GM18508 (cell line): ENCODE results near the gene BATF2.
"Not testable (repeated sequence)": the region's sequence is repeated elsewhere in the genome, so short reads cannot be mapped to it uniquely, and the experiment has no call there.

Source experiments
- ATAC-seq: cut with Tn5 transposase; IDR thresholded peaks from one replicate; pipeline ENCODE4 v1.9.1; 2021; ENCODE audit warnings: moderate number of reproducible peaks; ENCODE audit not compliant: insufficient read depth, unreplicated experiment

BATF2 gene

DNA sequence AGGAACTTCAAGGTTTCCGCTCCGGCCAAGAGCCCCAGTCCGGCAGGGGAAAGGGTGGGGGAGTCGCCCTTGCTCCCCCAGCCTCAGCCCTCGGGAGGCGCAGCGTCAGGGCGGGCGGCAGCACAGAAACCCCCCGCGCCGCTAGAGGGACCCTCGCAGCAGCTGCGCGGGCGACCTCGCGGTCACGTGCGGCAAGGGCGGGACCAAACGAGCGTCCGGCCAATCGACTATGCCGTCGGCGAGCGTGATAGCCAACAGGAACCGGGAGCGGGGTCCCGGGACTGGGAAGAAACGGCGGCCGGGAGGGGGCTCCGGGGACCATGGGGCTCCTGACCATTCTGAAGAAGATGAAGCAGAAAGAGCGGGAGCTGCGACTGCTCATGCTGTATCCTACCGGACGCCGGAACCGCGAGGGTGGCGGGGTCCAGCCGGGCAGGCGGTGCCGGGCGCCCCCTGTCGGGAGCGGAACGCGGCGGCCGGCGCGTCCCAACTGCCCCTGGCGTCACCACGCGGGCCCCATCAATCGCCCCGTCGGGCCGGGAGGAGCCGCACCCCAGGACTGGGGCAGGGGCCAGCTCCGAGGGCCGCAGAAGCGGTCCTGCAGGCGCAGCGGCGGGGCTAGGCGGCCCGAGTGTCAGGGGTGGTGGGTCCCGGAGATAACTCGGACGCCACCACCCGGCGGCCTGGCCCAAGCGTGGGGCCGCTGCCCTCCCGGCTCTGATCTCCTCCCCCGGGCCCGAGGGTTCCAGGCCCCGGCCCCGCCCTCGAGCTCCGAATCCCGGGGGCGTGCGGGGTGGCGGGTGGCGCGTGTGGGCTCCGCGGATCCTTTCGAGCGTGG, 17.3 kb upstream of the BATF2 start, which contains the start of gene ARL2:
Gene ARL2, plus strand, starts transcription at position 273 of the 838 bp plus-strand sequence. Its CDS starts 48 bp downstream, at position 321.
- ATAC-seq: peak; percentile 37

DNA sequence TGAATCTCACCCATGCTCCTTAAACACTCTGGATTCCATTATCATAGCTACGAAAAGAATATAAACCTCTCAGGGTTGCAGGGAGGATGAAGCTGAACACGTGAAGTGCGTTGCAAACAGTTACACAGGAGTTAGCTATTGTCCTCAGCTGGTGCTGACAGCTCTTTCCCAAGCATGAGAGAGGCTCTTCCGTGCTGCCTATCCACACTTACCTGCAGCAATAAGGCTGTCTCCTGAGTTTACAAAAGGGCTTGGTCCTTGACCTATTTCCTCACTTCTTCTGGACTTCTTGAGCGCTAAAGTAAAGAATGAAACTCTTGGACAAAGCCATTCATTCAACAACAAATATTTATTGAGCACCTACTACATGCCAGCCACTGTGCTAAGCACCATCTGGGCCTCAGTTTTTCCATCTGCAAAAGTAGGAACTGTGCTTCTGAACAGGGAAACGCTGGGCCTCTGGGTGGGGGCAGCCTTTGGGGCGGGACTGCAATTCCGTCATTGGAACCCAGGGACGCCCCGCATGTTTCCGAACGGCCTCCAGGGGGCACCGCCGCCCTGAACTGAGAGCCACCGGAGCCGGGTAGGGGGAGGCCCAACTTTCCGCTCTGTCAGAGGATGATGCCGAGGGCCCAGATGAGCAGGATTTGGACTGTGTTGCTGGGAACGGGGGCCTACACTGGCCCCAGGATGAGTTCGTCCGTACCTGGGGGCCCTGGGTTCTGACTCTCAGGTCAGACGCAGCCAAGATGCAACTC, 16.5 kb upstream of the BATF2 start:
- ATAC-seq: peak; percentile 44

DNA sequence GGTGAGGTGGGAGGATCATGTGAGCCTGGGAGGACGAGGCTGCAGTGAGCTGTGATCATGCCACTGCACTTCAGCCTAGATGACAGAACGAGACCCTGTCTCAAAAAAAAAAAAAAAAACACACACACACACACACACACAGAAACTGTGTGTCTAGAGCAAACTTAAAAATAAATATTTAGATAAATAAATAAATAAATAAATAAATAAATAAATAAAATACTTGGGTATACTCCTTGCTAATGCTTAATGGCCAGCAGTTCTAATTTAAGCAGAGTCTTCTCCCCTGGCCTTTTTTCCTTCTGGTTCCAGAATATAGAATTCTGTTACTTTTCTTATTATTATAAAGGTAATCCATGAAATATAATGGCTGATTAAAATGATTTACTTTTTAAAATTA, 12.1 kb upstream of the BATF2 start:
- ATAC-seq: no peak

DNA sequence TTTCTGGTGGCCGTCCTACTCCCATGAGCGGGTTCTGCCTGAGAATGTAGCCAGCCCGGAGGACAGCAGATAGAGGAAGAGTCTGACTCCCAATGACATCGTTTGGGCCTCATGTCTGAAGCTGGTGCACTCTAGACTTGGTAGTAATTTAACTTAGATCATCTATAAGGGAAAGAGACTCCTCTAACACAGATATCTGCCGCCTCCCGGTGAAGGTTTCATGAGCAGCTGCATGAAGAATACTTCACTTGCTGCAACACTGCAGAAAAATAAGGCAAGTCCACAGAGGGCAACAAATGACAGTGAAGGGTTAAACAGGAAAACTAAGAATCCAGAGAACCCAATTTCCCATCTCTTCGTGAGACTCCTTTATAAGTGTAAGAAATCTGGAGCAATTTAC, 11.2 kb upstream of the BATF2 start:
- ATAC-seq: no peak

DNA sequence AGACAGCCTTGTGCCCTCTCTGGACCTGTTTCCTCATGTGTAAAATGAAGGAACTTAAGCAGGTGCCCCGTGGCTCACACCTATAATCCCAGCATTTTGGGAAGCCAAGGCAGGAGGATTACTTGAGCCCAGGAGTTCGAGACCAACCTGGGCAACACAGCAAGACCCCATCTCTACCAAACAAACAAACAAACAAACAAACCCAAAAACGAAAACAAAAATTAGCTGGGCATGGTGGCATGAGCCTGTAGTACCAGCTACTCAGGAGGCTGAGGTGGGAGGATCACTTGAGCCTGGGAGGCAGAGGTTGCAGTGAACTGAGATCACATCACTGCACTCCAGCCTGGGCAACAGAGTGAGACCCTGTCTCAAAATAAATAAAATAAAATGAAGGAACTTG, 7.2 kb upstream of the BATF2 start:
- ATAC-seq: not testable (repeated sequence)

DNA sequence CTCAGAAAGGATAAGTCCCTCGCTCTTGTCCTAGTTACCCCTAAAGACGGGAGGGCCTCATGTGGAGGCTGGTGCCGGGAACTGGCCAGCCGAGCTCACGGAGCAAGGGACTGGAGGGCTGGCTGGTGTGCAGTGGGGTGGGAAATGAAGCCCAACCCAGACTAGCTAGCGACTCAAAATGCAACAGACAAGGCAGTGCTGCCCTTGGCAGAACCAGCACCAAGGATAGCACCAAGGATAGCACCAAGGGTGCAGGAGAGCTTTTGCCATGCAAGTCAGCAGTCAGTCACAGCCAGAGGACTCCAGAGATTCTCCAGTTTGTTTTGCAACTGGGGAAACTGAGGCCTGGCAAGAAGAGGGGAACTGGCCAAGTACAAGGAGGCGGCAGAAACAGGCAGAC, 6.5 kb upstream of the BATF2 start:
- no peak for ATAC-seq

DNA sequence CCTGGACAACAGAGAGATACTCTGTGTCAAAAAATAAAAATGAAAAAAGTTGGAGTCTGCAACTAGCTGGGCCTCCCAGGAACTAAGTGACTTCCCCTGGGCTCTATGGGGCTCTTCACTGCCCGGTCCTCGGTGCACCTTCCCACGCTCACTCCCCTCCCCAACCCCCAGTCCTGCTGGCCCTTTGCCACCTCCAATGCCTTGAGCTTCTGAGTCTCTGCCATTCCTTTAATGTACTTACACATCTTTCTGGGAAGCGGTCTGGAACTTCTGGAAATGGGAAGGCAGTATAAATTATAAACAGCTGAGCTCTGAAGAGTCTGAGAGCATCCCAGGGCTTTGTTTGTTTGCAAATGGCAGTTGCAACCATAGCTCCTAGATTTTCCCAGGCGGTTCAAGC, 5.9 kb upstream of the BATF2 start:
- ATAC-seq: no peak

DNA sequence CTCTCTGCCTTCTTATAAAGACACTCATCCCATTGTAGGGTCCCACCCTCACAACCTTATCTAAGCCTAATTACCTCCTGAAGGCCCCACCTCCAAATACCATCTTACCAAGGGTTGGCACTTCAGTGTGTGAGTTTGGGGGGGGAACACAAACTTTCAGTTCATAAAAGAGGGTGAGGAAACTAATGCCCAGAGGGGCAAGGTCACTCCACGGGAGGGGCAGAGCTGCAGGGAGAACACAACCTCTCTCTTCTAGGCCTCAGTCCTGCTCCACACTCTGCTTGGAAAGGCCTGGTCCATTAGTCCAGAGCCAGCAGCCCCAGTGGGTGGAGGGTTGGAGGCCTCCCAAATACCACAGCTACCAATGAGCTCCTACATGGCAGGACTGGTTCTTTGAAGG, 2.7 kb upstream of the BATF2 start:
- no peak for ATAC-seq

DNA sequence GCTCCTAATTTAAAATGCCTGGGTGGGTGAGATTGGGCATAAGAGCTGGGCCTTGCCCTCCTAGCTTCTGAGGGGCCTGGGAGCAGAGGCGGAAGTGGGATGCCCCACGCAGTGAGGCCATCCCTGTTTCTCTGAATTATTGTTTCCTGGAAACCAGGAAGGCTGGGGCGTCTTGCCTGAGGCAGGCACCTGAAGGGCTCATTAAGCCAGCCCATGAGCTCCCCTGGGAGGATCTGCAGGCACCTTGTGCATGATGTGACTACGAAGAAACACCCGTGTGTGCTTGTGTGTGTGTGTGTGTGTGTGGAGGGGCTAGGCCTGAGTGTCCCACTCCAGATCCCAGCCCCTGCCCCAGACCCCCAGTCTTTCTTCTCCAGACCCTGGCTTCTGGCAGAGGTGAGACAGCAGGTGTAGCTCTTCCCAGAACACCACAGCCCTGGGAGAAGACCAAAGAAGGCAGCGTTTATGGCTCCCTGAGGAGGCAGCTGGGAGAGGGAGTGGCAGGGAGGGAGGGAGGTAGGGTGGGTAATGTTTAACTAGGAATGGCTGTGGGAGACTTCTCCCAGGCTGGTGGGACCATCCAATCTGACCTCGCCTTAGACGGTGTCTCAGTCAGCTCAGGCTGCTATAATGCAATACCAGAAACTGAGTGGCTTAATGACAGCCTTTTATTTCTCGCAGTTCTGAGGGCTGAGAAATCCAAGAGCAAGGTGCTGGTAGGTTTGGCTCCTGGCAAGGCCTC, 2.1 kb upstream of the BATF2 start:
- no peak for ATAC-seq

DNA sequence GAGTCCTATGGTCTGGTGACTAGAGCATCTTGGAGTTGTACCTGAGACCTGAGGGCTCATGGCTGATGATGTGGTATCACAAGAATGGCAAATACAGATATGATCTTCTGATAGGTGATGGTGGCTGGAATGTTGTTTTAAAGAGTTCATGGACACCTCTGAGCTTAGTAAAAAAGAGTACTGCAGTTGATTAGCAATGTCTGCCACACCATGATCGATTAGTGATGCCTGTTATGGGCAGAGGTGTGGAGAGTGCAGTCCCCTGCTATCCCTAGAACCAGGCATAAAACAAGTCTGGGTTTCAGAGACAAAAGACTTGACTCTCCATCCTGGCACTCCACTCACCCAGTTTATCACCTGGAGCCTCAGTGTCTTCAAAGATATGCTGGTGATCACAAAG, 1.4 kb upstream of the BATF2 start:
- no peak for ATAC-seq

DNA sequence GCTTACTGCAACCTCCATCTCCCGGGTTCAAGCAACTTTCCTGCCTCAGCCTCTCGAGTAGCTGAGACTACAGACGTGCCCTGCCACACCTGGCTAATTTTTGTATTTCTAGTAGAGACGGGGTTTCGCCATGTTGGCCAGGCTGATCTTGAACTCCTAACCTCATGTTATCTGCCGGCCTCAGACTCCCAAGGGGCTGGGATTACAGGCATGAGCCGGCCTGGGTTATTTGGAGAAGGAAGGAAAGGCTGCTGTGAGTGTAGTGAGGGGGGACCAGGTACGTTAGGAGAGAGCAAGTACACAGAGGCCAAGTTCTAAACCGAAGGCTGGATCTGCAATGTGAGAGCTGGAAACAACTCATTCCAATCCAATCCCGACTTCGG, 453 bp downstream of the BATF2 start:
- no peak for ATAC-seq

DNA sequence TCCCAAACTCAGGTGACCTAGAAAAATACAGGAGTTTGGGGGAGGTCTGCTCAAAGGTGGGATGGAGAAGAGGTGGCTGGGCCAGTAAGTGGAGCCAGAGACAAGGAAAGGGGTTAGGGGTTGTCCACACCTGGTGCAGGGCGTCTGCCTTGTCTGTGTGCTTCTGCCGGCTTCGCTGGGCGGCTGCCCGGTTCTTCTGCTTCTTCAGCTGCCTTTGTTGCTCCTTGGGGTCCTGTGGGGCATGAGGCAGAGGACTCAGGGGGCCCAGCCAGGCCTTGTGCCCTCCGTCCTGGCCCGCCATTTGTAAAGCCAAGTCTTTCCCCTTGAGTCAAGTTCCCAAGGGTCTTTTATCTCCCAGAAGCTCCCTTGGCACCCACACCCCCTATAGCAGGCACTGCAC, 2.5 kb downstream of the BATF2 start:
- ATAC-seq: no peak

DNA sequence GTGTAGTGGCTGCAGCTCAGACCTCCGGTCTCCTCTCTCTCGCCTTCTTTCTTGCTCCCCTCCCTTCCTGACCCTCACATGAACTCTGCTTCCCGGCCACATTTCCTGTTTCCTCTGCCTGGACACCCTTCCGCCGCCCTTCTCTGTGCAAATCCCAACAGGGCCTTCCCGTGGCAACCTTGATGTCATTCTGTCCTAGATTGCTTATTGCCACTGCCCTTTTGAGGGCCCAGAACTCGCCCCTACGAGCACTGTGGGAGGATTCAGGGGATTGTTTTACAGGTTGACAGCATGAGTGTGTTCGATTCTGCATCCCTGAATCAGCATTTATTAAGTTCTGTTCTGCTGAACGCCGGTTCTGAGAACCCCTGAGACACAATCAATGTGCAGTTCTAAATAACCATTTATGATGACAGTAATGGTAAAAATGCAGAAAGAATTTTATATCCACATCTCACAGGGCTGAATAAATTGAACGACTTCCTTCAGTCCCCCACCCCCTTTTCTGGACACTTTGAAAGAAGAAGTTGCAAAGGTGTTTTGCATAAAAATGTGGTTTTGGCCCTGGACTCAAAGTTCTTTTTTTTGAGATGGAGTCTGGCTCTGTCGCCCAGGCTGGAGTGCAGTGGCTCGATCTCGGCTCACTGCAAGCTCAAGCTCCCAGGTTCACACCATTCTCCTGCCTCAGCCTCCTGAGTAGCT, 6.4 kb downstream of the BATF2 start:
- no peak for ATAC-seq

DNA sequence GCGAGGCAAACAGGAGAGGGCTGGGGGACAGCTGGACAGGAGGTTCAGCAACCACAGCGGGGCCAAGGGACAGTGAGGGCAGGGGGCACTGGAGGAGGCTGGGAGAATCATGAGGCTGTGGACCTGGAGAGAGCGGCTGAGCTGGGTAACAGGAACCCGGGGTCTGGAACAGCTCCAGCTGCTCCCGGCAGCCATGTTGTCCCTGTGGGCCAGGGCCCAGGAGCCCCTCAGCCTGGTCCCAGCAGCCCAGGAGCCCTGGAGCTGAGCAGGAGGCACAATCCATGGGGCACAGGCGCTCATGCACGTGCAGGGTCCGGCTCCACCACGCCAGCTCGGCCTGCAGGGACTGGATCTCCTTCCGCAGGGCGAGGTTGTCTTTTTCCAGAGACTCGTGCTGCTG, 7.4 kb downstream of the BATF2 start:
- ATAC-seq: no peak

DNA sequence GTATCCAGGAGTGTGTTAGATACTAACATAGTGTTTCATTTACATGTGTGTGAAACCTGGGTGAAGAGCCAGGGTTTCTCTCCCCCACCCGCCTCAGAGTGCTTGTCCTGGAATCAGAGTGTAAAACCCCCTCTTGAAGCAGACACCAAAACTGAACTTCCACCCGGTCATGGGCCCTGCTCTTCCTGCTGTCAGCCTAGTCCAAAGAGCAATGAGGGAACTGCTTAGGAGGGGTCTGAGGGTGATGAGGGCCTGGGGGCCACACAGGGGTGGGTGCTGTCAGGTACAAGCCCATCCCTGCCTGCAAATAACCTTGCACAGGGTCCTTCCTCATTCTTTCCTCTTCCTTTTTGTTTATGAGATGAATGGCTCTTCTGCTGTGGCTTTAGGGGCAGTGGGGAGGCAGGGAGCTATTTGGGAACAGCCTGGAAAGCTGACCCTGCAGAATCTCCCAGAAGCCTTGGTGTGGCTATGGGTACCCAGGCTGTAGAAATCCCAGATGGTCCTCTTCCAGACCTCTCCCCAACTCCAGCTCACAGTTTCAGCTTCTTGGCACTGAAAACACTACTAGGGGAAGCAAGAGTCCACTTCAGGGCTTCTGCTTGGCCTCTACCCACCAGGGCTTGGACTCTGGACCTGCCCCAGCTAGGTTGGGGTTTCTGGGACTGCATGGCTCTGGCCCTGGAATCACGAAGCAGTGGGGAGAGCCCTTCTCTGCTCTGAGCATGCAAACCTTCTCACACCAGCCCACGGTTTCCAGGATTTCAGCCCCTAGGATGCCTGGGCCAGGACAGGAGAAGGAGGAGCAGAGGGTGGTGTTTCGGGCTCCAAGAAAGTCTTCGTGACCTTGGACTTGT, 8.5 kb downstream of the BATF2 start:
- no peak for ATAC-seq

DNA sequence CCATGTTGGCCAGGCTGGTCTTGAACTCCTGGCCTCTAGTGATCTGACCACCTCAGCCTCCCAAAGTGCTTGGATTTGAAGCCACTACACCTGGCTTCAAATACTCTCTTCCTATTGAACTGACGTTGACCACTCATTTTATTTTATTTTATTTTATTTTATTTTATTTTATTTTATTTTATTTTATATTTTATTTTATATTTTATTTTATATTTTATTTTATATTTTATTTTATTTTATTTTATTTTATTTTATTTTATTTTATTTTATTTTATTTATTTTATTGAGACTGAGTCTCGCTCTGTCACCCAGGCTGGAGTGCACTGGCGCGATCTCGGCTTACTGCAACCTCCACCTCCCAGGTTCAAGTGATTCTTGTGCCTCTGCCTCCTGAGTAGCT, 13.4 kb downstream of the BATF2 start:
- not testable (repeated sequence) for ATAC-seq

DNA sequence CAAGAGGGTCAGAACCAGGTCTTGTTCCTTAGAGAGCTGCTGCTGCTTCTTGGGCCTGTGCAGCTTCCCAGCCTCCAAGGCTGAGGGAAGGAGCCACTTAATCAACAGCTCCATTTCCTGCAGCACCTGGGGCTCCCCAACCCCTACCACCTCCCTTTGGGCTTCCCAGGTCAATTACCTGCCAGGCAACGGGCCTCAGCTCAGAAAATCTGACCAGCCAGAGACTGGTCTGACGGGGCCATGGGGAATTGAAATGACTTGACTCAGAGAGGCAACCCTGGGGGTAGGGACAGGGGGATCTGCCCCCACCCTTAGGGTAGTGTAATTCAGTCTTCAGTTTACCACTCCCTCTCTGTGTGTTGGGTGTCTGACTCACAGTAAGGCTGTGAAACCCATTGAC, 20.1 kb downstream of the BATF2 start:
- ATAC-seq: no peak

DNA sequence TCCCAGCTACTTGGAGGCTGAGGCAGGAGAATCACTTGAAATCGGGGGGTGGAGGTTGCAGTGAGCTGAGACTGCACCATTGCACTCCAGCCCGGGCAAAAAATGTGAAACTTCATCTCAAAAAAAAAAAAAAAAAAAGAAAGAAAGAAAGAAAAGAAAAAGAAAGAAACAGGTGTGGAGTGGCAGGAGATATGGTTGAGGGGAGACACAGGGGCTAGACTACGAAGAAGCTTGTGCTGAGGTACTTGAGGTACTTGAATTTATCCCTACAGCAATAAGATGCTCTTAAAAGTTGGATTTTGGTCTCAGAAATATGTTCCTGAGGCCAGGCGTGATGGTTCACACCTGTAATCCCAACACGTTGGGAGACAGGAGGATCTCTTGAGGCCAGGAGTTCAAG, 22.6 kb downstream of the BATF2 start:
- no peak for ATAC-seq

DNA sequence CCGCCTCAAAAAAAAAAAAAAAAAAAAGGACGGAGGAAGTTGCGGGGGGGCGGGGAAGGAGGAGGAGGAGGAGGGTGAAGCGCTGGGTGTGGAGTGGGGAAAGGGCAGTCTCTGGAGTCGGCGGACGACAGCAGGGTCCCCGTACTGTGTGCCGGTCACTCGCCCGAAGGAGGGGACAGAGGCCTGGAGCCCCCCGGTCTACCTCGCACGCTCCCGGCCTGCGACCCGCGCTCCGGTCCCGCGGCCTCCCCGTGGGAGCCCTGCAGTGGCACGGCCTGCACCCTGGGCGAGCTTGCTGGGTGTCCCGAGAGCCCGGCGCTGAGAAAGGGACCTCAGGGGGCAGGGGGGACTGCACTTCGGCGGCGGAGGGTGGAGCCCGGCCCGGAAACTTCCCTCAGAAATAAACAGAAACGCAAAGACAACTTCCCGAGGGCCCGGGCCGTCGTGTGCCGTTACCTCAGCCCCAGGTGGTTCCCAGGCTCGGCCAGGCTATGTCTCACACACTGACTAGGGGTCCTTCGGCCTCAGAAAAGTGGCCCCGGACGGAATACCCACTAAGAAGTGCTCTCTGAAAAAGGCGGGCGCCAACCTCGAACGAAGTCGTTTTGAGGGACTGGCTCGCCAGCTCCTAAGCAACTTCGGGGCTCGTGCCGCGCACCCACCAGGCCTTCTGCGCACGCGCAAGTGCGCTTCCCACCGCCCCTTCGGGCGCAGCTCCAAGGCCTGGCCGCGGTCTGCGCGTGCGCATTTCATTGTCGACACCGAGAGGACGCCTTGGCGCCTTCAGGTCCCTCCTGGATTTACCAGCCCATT, 25.1 kb downstream of the BATF2 start, which contains the start of gene MAJIN:
Gene MAJIN, minus strand, starts transcription at position 688 of the 813 bp plus-strand sequence. CDS start 12,703 bp downstream, outside the sequence.
- no peak for ATAC-seq
